ENCODE measurements around the gene CTSW.

DNA sequence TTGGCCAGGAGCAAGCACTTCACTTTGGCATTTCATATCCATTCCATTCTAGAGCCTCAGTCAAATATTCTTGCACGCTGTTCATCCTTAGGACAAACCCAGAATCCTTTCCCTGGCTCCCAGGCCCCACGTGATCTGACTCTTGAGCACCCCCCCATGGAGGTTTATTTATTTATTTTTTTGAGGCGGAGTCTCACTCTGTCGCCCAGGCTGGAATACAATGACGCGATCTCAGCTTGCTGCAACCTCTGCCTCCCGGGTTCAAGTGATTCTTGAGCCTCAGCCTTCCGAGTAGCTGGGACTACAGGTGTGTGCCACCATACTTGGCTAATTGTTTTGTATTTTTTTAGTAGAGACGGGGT is 52.9 kb downstream of the CTSW start:
- TF ChIP-seq, protein P1, sequence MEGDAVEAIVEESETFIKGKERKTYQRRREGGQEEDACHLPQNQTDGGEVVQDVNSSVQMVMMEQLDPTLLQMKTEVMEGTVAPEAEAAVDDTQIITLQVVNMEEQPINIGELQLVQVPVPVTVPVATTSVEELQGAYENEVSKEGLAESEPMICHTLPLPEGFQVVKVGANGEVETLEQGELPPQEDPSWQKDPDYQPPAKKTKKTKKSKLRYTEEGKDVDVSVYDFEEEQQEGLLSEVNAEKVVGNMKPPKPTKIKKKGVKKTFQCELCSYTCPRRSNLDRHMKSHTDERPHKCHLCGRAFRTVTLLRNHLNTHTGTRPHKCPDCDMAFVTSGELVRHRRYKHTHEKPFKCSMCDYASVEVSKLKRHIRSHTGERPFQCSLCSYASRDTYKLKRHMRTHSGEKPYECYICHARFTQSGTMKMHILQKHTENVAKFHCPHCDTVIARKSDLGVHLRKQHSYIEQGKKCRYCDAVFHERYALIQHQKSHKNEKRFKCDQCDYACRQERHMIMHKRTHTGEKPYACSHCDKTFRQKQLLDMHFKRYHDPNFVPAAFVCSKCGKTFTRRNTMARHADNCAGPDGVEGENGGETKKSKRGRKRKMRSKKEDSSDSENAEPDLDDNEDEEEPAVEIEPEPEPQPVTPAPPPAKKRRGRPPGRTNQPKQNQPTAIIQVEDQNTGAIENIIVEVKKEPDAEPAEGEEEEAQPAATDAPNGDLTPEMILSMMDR (IDR thresholded peaks at IDR 0.05): no peak
- TF ChIP-seq POLR2A (IDR thresholded peaks at IDR 0.05): no peak

All from thyroid gland (tissue), 4 donors.